G401 (cell line): ENCODE measurements around the gene KCNMA1. TPM values are rescaled to one million over a fixed set of nuclear protein-coding genes. Genes with fewer than 3 reads are reported as not detected.

Experiments
- DNase-seq: peaks from one replicate; pipeline ENCODE4 v3.0.0-alpha.2; 2015; ENCODE audit warnings: low spot score
- in situ Hi-C: cut with HindIII; loops from 2 replicates; pipeline ENCODE4 v1.10.0; 2016; ENCODE audit warnings: low sequenced_read_pairs, mixed read lengths
- total RNA-seq: library from RNA; depleted of rRNA; stranded (reverse); fragments of >200 nt; shearing (Covaris generic); gene quantifications from 2 replicates; pipeline ENCODE4 v1.2.3, GENCODE V29; 2014

KCNMA1 gene
- total RNA-seq, 1 experiment from 2014 or later = 0.81 TPM

DNA sequence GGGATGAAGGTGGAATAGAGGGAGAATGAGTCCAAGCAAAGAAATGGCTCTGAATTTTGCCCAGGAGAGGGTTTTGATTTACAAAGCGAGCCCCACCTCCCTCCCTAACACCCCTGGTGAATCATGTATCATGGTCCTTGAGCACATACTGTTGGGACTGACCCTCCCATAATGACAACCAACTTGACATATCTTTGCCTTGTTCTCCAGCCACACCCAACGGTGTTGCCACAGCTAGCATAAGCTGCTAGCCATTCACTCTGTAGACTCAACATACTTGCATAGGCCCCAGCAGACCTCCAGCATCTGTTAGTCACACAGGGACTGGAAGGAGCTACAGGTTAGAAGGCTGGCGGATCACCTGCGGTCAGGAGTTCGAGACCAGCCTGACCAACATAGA lies 538.5 kb downstream of the KCNMA1 start:
- in situ Hi-C loops = no loop called here

DNA sequence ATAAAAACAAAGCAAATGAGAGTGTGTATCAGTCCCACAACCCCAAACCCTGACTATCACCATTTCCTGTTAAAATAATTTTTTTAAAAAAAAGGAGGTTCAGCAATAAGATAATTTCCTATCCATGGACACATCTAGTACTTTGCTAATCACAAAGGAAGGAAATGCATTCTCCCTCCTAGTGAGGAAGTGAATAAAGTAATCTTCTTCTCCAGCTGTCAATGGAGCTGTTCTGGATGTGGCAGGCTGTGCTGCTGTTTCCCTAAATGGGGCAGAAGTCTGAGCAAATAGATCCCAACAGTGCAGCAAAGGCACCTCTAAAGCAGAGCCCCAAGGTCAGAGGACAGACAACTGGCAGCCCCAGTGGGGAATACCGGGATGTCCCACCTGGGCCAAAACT lies 540.0 kb downstream of the KCNMA1 start:
- DNase-seq = no peak
- in situ Hi-C loops = no loop called here

More for the DNA sequence above, 538.5 kb downstream of the KCNMA1 start:
- DNase-seq = no peak

DNA sequence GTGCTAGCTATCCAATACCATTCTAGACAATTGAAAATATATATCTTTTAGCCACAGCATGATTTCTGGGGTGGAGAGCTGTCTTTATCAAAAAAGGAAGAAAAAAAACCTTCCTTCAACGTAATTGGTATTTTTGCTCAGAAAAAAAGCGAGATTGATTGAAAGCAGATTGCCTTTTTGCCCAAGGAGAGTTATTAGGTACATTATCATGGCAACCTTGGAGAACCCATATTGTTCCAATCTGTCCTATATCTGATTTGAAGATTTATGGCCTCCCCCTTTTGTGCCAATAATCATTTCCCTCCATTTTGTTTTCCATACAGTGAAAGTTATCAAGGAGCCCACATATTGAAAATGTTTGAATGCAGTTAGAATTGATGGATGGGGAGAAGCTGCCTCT lies 544.5 kb downstream of the KCNMA1 start:
- DNase-seq = no peak
- in situ Hi-C loops = no loop called here

DNA sequence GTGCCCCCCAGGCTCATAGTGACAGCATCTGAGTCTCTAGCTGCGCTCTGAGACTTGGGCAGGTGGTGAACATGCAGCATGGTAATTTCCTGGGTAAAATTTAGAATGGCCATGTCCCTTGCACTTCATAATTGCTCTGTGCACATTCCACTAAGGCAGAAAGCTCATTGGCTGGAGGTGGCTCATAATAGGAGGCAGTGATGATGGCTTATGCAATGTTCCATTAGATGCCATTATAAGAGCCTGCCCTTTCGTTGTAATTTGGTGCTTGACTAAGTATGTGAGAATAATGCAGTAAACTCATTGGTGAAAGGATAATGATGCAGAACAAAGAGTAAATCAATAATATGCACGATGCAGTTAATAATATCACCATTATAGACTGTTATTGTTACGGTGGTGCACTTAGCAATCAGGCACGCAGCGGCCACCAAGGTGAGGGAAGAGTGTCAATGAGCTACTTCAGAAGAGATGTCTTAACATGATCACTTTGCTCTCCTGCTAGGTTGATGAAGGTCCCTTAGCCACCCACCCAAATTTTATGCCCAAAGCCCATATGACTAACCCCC lies 545.9 kb downstream of the KCNMA1 start:
- DNase-seq = no peak
- in situ Hi-C loops = no loop called here

DNA sequence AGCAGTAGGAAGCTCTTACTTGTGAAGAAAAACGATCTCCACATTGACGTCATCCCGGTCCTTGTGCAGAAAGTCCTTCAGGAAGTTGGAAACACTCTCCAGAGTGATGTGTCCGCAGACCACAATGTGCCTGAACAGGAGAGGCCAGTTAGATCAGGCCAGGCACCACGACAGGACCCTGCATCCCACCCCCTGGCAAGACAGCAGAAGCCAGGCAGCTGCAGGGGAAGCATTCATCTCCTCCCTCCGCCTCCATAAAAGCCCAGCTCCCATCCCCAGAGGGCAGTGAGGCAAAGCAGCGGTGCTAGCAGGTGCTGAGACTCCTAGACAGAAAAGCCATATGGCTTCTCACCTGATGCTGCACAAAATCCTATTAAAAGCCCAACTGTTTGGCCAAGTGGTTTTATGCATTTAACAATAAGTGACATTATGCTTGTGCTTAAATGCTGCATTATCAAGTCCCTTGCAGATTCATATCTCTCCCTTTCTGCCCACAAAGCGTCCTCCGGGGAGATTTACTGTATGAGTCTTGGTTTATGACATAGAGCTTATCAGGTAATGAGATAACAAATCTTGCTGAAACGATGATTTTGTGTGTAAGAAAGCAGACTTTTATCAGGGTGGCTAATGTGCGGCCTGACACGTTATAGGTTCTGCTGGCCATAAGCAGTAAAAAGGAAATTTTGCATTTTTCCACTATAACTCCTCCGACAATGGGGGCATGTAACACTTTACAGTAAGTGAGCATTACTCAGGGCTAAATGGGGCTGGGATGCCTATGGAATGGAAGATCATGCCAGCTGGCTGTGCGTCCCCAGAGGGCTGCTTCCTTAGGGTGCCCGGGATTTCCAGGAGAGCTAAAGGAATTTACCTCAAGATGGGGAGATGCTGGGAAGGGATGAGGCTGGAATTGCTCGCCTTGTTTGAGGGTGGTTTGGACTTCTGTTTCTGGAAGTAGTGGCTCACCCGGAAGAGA lies 546.9 kb downstream of the KCNMA1 start:
- in situ Hi-C loops = no loop called here
- DNase-seq = no peak

GRCh38 chr10:77087366-77087765 lies 550.2 kb downstream of the KCNMA1 start:
- no peak for DNase-seq
- in situ Hi-C loops = no loop called here

- in situ Hi-C loops = no loop called here
- DNase-seq = no peak
These were observed 551.5 kb downstream of the KCNMA1 start for GRCh38 chr10:77086081-77086480.

- in situ Hi-C loops = no loop called here
- DNase-seq = no peak
These were observed 552.3 kb downstream of the KCNMA1 start for GRCh38 chr10:77085344-77085743.

DNA sequence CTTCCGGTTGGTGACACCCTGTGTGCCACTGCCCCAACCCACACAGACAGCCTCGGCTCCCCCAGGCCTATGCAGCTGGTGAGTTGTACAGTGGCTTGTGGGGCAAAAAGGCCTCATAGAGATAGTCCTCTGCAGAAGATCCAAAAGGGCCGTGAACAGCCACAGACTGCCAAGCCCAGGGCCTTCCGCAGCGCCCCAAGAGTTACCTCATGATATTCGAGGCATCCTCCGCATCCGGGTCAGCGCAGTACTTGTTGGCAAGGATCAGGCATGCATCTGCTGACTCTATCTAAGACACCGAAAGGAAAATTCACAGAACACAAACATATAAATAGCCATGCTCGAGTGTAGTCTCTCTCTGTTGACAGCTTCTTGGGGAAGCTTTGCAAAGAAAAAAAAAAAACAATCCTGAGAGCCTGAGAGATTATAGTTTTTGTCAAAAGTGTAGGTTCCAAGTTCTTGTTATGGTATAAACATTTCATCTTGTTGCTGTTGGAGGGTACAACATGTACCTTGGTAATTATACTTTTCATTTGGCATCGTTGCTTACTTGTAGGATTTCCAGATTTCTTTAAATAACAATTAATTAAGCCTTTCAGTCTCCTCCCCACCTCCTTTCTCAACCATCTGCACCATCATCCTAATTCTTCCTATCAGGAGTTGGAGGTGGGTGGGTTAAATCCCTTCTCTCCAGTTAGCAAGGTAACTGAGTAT lies 553.0 kb downstream of the KCNMA1 start:
- DNase-seq = no peak
- in situ Hi-C loops = no loop called here

DNA sequence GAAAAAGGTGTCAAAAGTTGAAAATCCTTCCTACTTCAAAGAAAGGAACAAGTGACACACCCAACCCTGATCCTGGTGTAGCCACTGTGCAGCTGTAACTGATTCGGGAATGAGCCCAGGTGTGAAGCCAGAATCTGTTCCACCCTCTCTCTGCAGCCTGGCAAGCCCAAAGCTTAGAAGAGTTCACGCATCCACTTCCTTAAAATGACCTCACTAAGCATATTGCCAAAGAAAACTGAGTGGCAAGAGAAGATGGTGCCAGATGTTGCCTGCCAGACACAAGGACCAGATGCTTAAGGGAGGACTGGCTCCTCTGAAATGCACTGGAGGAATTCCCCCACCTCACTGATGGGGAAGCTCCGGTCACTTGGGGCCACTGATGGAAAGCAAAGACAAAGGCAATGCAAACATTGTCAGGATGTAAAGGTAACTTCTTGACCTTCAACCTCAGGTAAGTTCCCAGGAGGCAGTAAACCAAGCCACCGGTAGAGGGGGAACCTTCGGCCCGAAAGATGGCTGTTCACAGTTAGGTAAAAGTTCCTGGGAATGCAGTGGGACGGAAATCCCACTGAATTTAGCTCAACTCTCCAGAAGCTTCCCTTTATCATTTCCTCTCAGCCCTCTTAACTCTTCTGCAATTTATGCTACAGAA lies 554.9 kb downstream of the KCNMA1 start:
- DNase-seq = no peak
- in situ Hi-C loops = no loop called here

- in situ Hi-C loops = no loop called here
- no peak for DNase-seq
These were observed 556.1 kb downstream of the KCNMA1 start for GRCh38 chr10:77081481-77081891.

DNA sequence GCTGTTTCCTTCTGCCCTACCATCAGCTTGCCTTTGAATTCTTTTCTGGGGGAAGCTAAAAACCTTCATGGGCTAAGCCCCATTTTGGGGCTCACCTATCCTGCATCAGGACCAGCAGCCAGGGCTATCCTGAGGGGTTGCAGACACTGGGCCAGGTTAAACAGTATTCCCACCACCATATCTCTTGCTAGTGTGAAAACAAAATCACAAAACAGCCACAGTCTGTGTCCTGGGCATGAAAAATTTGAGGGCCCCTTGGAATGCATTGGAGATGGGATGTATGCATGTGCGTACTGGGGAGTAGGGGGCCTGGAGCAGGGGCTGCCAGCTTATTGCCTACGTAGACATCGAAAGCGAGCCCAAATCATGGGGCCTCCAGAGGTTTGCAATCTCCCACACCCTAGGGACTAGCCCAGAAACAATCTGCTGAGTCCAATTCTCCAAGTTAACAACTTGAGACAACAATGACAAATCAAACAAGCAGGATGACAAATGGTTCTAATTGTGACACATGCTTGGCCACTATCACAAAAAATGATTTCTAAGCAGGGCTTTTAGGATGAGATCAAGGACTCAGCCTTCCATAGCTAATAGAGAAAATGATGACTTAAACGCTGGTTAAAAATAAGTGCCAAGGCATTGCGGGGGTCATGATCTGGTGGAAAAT lies 557.1 kb downstream of the KCNMA1 start:
- in situ Hi-C loops = no loop called here
- no peak for DNase-seq

DNA sequence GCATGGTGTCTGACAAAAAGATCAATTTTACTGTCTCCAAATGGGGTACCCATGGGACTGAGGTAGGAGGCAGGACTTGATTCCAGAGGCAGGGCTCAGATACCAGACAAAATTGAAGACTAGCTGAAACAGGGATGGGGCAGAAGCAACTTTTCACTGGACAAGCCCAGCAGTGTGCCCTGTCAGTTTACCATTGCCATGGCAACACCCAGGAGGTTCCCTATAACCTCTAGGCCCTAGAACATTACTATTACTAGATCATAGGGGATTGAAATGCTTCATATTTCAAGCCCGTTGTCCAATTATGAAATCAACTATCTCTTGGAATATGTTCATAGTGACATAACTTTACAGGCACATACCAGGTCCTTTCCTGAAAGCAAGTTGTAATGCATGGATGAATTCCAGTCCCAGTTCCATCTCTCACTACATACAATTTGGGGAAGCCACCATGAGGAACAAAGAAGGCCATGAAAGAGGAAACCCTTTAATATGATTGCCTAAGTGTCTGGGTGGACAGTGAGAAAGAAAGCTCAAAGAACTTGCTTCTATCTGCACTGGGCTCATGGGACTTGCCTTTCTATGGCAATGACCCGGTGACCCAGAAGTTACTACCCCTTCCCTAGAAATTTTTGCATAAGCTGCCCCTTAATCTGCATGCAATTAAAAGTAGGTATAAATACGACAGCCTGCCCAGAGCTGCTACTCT lies 557.9 kb downstream of the KCNMA1 start:
- DNase-seq = no peak
- in situ Hi-C loops = no loop called here

DNA sequence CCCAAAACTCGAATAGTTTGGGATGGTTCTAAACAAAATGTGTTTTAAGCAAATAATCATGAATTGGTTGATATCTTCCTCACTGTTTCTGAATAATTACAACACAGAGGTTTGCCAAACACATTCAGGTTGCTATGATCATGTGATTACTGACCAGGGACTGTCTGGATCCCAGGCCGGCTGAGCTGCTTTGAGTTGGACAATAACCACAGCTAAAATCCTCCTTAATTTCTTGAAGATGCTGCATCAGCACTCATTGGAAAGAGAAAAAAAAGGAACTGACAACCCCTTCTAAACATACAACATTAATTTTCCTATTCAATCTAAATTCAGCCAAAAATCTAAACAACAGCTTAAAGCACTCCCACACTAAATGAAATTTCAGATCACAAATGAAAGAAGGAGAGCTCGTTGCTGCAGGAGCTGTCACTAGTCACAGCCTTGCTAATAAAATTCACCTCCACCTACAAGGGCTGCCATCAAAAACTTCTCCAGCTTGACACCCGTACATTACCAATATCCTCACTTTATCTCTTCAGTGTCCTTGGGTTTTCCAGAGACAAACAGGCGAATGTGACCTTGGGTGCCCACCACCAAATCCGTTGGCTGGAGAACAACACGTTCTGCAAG lies 560.2 kb downstream of the KCNMA1 start:
- in situ Hi-C loops = no loop called here
- no peak for DNase-seq

DNA sequence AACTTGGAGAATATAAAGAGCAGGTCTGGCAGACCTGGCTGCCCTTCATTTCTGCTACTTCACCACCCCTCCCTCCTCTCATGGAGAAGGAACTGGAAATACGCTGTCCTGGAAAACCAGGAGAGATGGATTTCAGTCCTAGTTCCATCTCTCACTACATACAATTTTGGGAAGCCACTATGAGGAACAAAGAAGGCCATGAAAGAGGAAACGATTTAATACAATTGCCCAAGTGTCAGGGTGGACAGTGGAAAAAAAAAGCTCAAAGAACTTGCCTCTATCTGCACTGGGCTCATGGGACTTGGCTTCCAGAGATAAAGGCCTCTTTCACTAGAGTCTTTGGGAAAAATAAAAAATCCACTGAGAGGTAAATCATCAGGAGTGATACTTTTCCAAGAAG lies 561.7 kb downstream of the KCNMA1 start:
- in situ Hi-C loops = no loop called here

GRCh38 chr10:77074104-77074624 lies 563.4 kb downstream of the KCNMA1 start:
- in situ Hi-C loops = no loop called here
- no peak for DNase-seq

More for the DNA sequence above, 561.7 kb downstream of the KCNMA1 start:
- DNase-seq = no peak

GRCh38 chr10:77073663-77073960 lies 564.0 kb downstream of the KCNMA1 start:
- no peak for DNase-seq
- in situ Hi-C loops = no loop called here
